ENCODE data around the gene BBS2. TPM values are rescaled to one million over a fixed set of nuclear protein-coding genes. Genes with fewer than 3 reads are reported as not detected.

The BBS2 gene
- total and polyA plus RNA-seq, 2 of the 13 experiments (the other 11 are each of a cell fraction or from before 2014, with no cell fraction given): 59.7 to 68.3 TPM

DNA sequence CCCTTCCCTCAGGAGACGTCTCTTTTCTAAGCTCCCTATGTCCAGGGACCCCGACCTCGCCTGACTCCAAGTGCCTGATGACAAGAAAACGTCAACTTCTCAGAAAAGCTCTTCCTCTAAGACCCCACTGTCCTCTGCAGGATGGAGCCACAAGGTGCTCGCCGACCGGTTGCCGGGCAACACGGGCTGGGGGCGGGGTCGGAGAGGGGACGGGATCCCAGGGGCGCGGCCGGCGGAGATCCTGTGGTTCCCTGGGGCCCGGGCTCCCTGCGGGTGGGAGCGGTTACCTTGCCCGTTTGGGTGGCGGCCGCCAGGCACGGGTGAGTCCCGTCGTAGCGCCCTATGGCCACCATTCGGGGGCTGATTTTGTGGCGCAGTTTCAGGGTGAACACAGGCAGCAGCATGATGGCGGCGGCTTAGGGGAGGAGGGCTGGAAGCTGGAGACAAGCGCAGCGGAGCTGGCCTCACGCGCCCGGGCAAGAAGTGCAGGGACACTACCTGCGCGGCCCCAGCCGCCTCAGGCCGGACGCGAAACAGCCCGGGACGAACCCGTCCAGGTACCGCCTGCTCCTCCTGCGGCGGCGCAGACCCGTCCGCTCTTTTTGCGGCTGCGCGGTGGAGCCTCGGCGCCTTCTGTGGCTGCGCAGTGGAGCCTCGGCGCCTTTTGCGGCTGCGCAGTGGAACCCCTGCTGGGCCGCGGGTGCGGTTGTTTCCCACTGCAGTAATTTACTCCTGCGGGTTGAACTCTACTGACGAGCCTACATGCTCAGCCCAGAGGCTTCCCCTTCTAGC is at the start of gene BBS2 (continued):
- TF ChIP-seq ZNF773 (CRISPR knock-in tag; IDR thresholded peaks at IDR 0.05; ENCODE audit: borderline replicate concordance): peak; percentile 65; the same call in 1 of the 2 replicates
- TF ChIP-seq NFE2 (CRISPR knock-in tag; IDR thresholded peaks at IDR 0.05): no peak
- TF ChIP-seq, protein P1, sequence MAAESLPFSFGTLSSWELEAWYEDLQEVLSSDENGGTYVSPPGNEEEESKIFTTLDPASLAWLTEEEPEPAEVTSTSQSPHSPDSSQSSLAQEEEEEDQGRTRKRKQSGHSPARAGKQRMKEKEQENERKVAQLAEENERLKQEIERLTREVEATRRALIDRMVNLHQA (CRISPR knock-in tag; IDR thresholded peaks at IDR 0.05): no peak
- TF ChIP-seq ZNF430 (CRISPR knock-in tag; IDR thresholded peaks at IDR 0.05): peak; percentile 89
- no peak; the same call in 1 of the 2 replicates for TF ChIP-seq ZNF124 (CRISPR knock-in tag; IDR thresholded peaks at IDR 0.05)
- peak; percentile 86; the same call in 1 of the 2 replicates for TF ChIP-seq ATF7-NPFF (CRISPR knock-in tag; IDR thresholded peaks at IDR 0.05; ENCODE audit: low read depth)
- TF ChIP-seq NR2F6 (IDR thresholded peaks at IDR 0.05): no peak
- no peak; the same call in 1 of the 2 replicates for TF ChIP-seq NR2F6 (CRISPR knock-in tag; IDR thresholded peaks at IDR 0.05)
- peak; percentile 62; the same call in 1 of the 2 replicates for TF ChIP-seq SP5 (CRISPR knock-in tag; IDR thresholded peaks at IDR 0.05; ENCODE audit: borderline replicate concordance, low read depth)
- no peak for TF ChIP-seq U2AF1 (optimal IDR thresholded peaks at IDR 0.05; ENCODE audit: low read depth, low read length)
- TF ChIP-seq ZNF788 (CRISPR knock-in tag; IDR thresholded peaks at IDR 0.05; ENCODE audit: borderline replicate concordance): peak; percentile 86; the same call in 1 of the 2 replicates
- TF ChIP-seq ETV5 (CRISPR knock-in tag; IDR thresholded peaks at IDR 0.05; ENCODE audit: borderline replicate concordance): peak; percentile 50; the same call in 1 of the 2 replicates
- TF ChIP-seq, protein P2, sequence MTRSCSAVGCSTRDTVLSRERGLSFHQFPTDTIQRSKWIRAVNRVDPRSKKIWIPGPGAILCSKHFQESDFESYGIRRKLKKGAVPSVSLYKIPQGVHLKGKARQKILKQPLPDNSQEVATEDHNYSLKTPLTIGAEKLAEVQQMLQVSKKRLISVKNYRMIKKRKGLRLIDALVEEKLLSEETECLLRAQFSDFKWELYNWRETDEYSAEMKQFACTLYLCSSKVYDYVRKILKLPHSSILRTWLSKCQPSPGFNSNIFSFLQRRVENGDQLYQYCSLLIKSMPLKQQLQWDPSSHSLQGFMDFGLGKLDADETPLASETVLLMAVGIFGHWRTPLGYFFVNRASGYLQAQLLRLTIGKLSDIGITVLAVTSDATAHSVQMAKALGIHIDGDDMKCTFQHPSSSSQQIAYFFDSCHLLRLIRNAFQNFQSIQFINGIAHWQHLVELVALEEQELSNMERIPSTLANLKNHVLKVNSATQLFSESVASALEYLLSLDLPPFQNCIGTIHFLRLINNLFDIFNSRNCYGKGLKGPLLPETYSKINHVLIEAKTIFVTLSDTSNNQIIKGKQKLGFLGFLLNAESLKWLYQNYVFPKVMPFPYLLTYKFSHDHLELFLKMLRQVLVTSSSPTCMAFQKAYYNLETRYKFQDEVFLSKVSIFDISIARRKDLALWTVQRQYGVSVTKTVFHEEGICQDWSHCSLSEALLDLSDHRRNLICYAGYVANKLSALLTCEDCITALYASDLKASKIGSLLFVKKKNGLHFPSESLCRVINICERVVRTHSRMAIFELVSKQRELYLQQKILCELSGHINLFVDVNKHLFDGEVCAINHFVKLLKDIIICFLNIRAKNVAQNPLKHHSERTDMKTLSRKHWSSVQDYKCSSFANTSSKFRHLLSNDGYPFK (CRISPR knock-in tag; IDR thresholded peaks at IDR 0.05; ENCODE audit: borderline replicate concordance): peak; percentile 94
- TF ChIP-seq ZNF776 (CRISPR knock-in tag; IDR thresholded peaks at IDR 0.05): 0 out of 2 replicates have a peak, but pooled peaks have one; percentile 76
- TF ChIP-seq ZFP41 (CRISPR knock-in tag; IDR thresholded peaks at IDR 0.05; ENCODE audit: borderline replicate concordance): peak; percentile 93; the same call in 1 of the 2 replicates
- TF ChIP-seq, protein P3, sequence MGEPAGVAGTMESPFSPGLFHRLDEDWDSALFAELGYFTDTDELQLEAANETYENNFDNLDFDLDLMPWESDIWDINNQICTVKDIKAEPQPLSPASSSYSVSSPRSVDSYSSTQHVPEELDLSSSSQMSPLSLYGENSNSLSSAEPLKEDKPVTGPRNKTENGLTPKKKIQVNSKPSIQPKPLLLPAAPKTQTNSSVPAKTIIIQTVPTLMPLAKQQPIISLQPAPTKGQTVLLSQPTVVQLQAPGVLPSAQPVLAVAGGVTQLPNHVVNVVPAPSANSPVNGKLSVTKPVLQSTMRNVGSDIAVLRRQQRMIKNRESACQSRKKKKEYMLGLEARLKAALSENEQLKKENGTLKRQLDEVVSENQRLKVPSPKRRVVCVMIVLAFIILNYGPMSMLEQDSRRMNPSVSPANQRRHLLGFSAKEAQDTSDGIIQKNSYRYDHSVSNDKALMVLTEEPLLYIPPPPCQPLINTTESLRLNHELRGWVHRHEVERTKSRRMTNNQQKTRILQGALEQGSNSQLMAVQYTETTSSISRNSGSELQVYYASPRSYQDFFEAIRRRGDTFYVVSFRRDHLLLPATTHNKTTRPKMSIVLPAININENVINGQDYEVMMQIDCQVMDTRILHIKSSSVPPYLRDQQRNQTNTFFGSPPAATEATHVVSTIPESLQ (CRISPR knock-in tag; conservative IDR thresholded peaks at IDR 0.05): no peak
- TF ChIP-seq ZNF224 (CRISPR knock-in tag; IDR thresholded peaks at IDR 0.05): peak; percentile 38; the same call in 1 of the 2 replicates
- TF ChIP-seq BHLHE40 (IDR thresholded peaks at IDR 0.05; ENCODE audit: low read length): no peak
- TF ChIP-seq PCBP1 (IDR thresholded peaks at IDR 0.05; ENCODE audit: borderline replicate concordance, low read depth, low read length): no peak
- no peak for TF ChIP-seq FOXM1 (CRISPR knock-in tag; IDR thresholded peaks at IDR 0.05)
- TF ChIP-seq RFX5 (IDR thresholded peaks at IDR 0.05; ENCODE audit: low read depth, low read length): no peak
- TF ChIP-seq, protein P4, sequence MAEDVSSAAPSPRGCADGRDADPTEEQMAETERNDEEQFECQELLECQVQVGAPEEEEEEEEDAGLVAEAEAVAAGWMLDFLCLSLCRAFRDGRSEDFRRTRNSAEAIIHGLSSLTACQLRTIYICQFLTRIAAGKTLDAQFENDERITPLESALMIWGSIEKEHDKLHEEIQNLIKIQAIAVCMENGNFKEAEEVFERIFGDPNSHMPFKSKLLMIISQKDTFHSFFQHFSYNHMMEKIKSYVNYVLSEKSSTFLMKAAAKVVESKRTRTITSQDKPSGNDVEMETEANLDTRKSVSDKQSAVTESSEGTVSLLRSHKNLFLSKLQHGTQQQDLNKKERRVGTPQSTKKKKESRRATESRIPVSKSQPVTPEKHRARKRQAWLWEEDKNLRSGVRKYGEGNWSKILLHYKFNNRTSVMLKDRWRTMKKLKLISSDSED (CRISPR knock-in tag; IDR thresholded peaks at IDR 0.05): no peak
- no peak; the same call in 1 of the 2 replicates for TF ChIP-seq RFXAP (CRISPR knock-in tag; IDR thresholded peaks at IDR 0.05; ENCODE audit: borderline replicate concordance)
- TF ChIP-seq CAMTA2 (CRISPR knock-in tag; IDR thresholded peaks at IDR 0.05; ENCODE audit: borderline replicate concordance): no peak; the same call in 1 of the 2 replicates
- TF ChIP-seq HNRNPUL1 (IDR thresholded peaks at IDR 0.05; ENCODE audit: low read depth, low read length): no peak

Measured in HepG2 (cell line).